ENCODE measurements around the gene PTGFRN. TPM values are rescaled to one million over a fixed set of nuclear protein-coding genes. Genes with fewer than 3 reads are reported as not detected.

The PTGFRN gene
- total RNA-seq, 1 experiment from 2014 or later: 60.6 TPM

GRCh38 chr1:116956378-116956777 lies 46.7 kb downstream of the PTGFRN start (continued):
- TF ChIP-seq CTCF (IDR thresholded peaks at IDR 0.05 in 2 of 3, conservative IDR thresholded peaks at IDR 0.05 in 1 of 3; ENCODE audit: borderline replicate concordance in 1 of 3, insufficient read depth in 1 of 3, low read depth in 2 of 3, low read length in 2 of 3) (no peak), ATF3 (IDR thresholded peaks at IDR 0.05) (no peak), ZNF274 (IDR thresholded peaks at IDR 0.05; ENCODE audit: low read depth, low read length) (no peak), ZFX (IDR thresholded peaks at IDR 0.05) (no peak), TCF7L2 (IDR thresholded peaks at IDR 0.05; ENCODE audit: borderline replicate concordance, extremely low read depth, insufficient read depth, insufficient read length) (no peak), ELF1 (IDR thresholded peaks at IDR 0.05; ENCODE audit: borderline replicate concordance, low read depth) (no peak)

GRCh38 chr1:116957646-116958045 lies 47.9 kb downstream of the PTGFRN start:
- Histone ChIP-seq H3K36me3 (ENCODE audit: control insufficient read depth in 1 of 2, insufficient read depth in 2 of 2, low read length in 2 of 2) (peaks cover 0 to 6% of the 10 kb centered on the region in 2 experiments; a peak in 1 of 4 replicates), H3K27ac (ENCODE audit: low read depth, low read length) (no peak overlapping the region), H3K4me2 (ENCODE audit: low read length) (no peak overlapping the region), H3K79me2 (ENCODE audit: insufficient read depth, low read length) (no peaks in the 10 kb centered on the region), H4K20me1 (ENCODE audit: insufficient read depth) (no peaks in the 10 kb centered on the region), H3K4me1 (ENCODE audit: control insufficient read depth in 1 of 2, insufficient read depth in 2 of 2, low read length in 2 of 2) (no peaks in the 10 kb centered on the region), H3K4me3 (replicated peaks in 1 of 2; ENCODE audit: low read depth in 1 of 2, low read length in 2 of 2) (no peak overlapping the region), H3K9me2 (ENCODE audit: insufficient read depth) (no peaks in the 10 kb centered on the region), H3K9me3 (ENCODE audit: control insufficient read depth in 1 of 2, insufficient read depth in 1 of 2, low read depth in 1 of 2, low read length in 2 of 2) (no peaks in the 10 kb centered on the region), H3K27me3 (ENCODE audit: insufficient read depth, low read length) (no peaks in the 10 kb centered on the region), H2AFZ (ENCODE audit: low read depth, low read length, poor library complexity, severe bottlenecking) (no peak overlapping the region), H3K9ac (ENCODE audit: low read length) (no peak overlapping the region)
- ChIA-PET POLR2A (no interaction called here), CTCF (no interaction called here), RAD21 (ENCODE audit: low non-redundant PET in 1 of 2, low total read pairs in 2 of 2, uncharacterized antibody in 2 of 2, unreplicated experiment in 2 of 2) (no interaction called here)
- intact Hi-C loops (cut with micrococcal nuclease): no loop called here
- BruUV-seq (replicated peaks): no TSS peak
- DNase-seq (ENCODE audit: low read depth, low spot score) (no peak), ATAC-seq (no peak)
- no peak for TF ChIP-seq YY1 (IDR thresholded peaks at IDR 0.05; ENCODE audit: extremely low read depth, insufficient replicate concordance, low read depth, low read length)
- TF ChIP-seq EZH2 (IDR thresholded peaks at IDR 0.05): no peak
- no peak for TF ChIP-seq POLR2AphosphoS5 (IDR thresholded peaks at IDR 0.05; ENCODE audit: low read depth, low read length)
- no peak for TF ChIP-seq EZH2phosphoT487 (IDR thresholded peaks at IDR 0.05; ENCODE audit: borderline replicate concordance)
- no peak for TF ChIP-seq ZNF274 (IDR thresholded peaks at IDR 0.05; ENCODE audit: low read depth, low read length)
- no peak for TF ChIP-seq ELF1 (IDR thresholded peaks at IDR 0.05; ENCODE audit: borderline replicate concordance, low read depth)
- TF ChIP-seq ZBTB33 (IDR thresholded peaks at IDR 0.05; ENCODE audit: extremely low read depth, insufficient replicate concordance, low read length): no peak
- no peak for TF ChIP-seq ZFX (IDR thresholded peaks at IDR 0.05)
- no peak for TF ChIP-seq FOSL1 (IDR thresholded peaks at IDR 0.05; ENCODE audit: low read depth)
- no peak for TF ChIP-seq POLR2A (IDR thresholded peaks at IDR 0.05; ENCODE audit: borderline replicate concordance, extremely low read depth, insufficient read depth, insufficient read length)
- no peak for TF ChIP-seq SRF (IDR thresholded peaks at IDR 0.05; ENCODE audit: low read depth)
- no peak for TF ChIP-seq SIN3A (IDR thresholded peaks at IDR 0.05; ENCODE audit: low read depth)
- TF ChIP-seq CBX3 (IDR thresholded peaks at IDR 0.05; ENCODE audit: low read depth): no peak
- TF ChIP-seq REST (IDR thresholded peaks at IDR 0.05; ENCODE audit: low read depth): no peak
- no peak for TF ChIP-seq SP1 (IDR thresholded peaks at IDR 0.05; ENCODE audit: low read depth)
- no peak for TF ChIP-seq TCF7L2 (IDR thresholded peaks at IDR 0.05; ENCODE audit: borderline replicate concordance, extremely low read depth, insufficient read depth, insufficient read length)

Measured in HCT116 (cell line).